GM23248 (cell line): Measurements from ENCODE around the gene NKAIN4. TPM values are rescaled to one million over a fixed set of nuclear protein-coding genes. Genes with fewer than 3 reads are reported as not detected.

Source experiments
- DNase-seq: peaks from one replicate; pipeline ENCODE4 v3.0.0-alpha.2; 2015
- H2AFZ ChIP-seq: fragments of 200-600 bp; sonication (generic); 2 replicates; pipeline ENCODE4 v1.6.1; 2016; ENCODE audit warnings: antibody characterized with exemption
- H3F3A ChIP-seq: fragments of 200-600 bp; sonication (generic); 2 replicates; pipeline ENCODE4 v1.6.1; 2016; ENCODE audit warnings: mild to moderate bottlenecking, antibody characterized with exemption, mixed run types; ENCODE audit not compliant: insufficient read depth
- H3K27ac ChIP-seq: fragments of 200-600 bp; sonication (generic); 2 replicates; pipeline ENCODE4 v1.5.1; 2016; ENCODE audit warnings: mild to moderate bottlenecking
- H3K27me3 ChIP-seq: fragments of 200-600 bp; sonication (generic); replicated peaks from 2 replicates; pipeline ENCODE4 v1.6.1; 2016; ENCODE audit warnings: mild to moderate bottlenecking; ENCODE audit not compliant: insufficient read depth
- H3K36me3 ChIP-seq: fragments of 200-600 bp; sonication (generic); 2 replicates; pipeline ENCODE4 v1.6.1; 2016; ENCODE audit warnings: low read depth, mild to moderate bottlenecking
- H3K4me1 ChIP-seq: fragments of 200-600 bp; sonication (generic); 2 replicates; pipeline ENCODE4 v1.6.1; 2016; ENCODE audit warnings: mild to moderate bottlenecking; ENCODE audit not compliant: insufficient read depth
- H3K4me2 ChIP-seq: fragments of 200-600 bp; sonication (generic); one replicate; pipeline ENCODE4 v1.6.1; 2016; ENCODE audit warnings: mild to moderate bottlenecking; ENCODE audit not compliant: unreplicated experiment
- H3K4me3 ChIP-seq: fragments of 200-600 bp; sonication (generic); 2 replicates; pipeline ENCODE4 v1.5.1; 2016; ENCODE audit warnings: mild to moderate bottlenecking
- H3K79me2 ChIP-seq: fragments of 200-600 bp; sonication (generic); 2 replicates; pipeline ENCODE4 v1.6.1; 2016; ENCODE audit warnings: mild to moderate bottlenecking; ENCODE audit not compliant: insufficient read depth
- H3K9ac ChIP-seq: fragments of 200-600 bp; sonication (generic); 2 replicates; pipeline ENCODE4 v1.6.1; 2016; ENCODE audit warnings: mild to moderate bottlenecking
- H3K9me2 ChIP-seq: fragments of 200-600 bp; sonication (generic); 2 replicates; pipeline ENCODE4 v1.6.1; 2016; ENCODE audit warnings: mixed run types, mild to moderate bottlenecking, moderate library complexity; ENCODE audit not compliant: insufficient read depth
- H3K9me3 ChIP-seq: fragments of 200-600 bp; sonication (generic); one replicate; pipeline ENCODE4 v1.6.1; 2017; ENCODE audit warnings: low read depth
- H4K20me1 ChIP-seq: fragments of 200-600 bp; sonication (generic); 2 replicates; pipeline ENCODE4 v1.6.0; 2016; ENCODE audit not compliant: insufficient read depth
- EZH2 ChIP-seq: fragments of 200-600 bp; sonication (generic); IDR thresholded peaks from 2 replicates; pipeline ENCODE4 v1.6.1; 2018; ENCODE audit warnings: antibody characterized with exemption, mild to moderate bottlenecking; ENCODE audit not compliant: insufficient read depth, poor library complexity, severe bottlenecking
- EZH2phosphoT487 ChIP-seq: fragments of 200-600 bp; sonication (generic); IDR thresholded peaks from 2 replicates; pipeline ENCODE4 v1.6.1; 2018; ENCODE audit warnings: antibody characterized with exemption, moderate library complexity, mild to moderate bottlenecking, low read depth; ENCODE audit not compliant: insufficient read depth
- WGBS, 2 experiments: methylation state at CpG; one replicate each; pipeline ENCODE4 v1.1.6; 2015 to 2017; ENCODE audit warnings: low lambda C conversion rate in 2 of 2, low coverage in 1 of 2; ENCODE audit errors: missing lambda C conversion rate in 2 of 2; 5-methylcytosine and 5-hydroxymethylcytosine counted together
- in situ Hi-C: fragments of 300-500 bp; cut with MboI; formaldehyde crosslinking; loops from 2 replicates; pipeline ENCODE4 v1.15.0; 2020
- polyA plus RNA-seq: library from polyadenylated mRNA; unstranded; fragments of >200 nt; fragmentation: Nextera tagmentation; extraction: Ambion mirVana; gene quantifications from 2 replicates; pipeline ENCODE4 v1.2.1, GENCODE V29; 2016
- total RNA-seq: library from RNA; depleted of rRNA; stranded (reverse); fragments of >200 nt; shearing (Covaris generic); gene quantifications from 2 replicates; pipeline ENCODE4 v1.2.3, GENCODE V29; 2014

Gene NKAIN4
- total and polyA plus RNA-seq, 2 experiments from 2014 or later: not detected

DNA sequence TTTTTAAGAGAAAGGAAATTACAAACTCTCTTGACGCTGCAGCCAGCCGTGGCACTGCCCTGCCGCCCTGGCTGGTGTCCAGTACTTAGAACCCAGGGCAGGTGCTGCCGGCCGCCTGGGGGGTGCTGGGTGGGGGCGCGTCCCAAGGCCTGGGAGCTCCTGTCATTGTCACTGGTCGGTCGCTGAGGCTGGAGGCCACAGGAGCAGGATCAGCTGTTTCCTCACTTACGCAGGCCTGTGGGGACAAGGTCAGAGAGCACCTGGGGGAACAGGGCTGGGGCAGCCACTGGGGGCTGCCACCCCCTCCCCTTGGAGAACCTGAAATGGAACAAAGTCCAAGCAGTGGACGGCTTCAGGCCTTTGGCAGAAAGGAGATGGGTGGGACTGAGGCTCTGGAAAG, 13.0 kb downstream of the NKAIN4 start:
- Histone ChIP-seq H3K9me2 (no peaks in the 10 kb centered on the region), H3K27ac (no peak overlapping the region), H2AFZ (no peak overlapping the region), H3K9me3 (no peaks in the 10 kb centered on the region), H3K4me2 (no peak overlapping the region), H3K4me3 (no peak overlapping the region), H3K4me1 (no peaks in the 10 kb centered on the region), H3F3A (no peaks in the 10 kb centered on the region), H4K20me1 (no peaks in the 10 kb centered on the region), H3K27me3 (no peaks in the 10 kb centered on the region; the same call in 1 of the 2 replicates), H3K36me3 (no peaks in the 10 kb centered on the region), H3K9ac (no peak overlapping the region), H3K79me2 (no peaks in the 10 kb centered on the region)
- DNase-seq: no peak
- WGBS, 2 experiments: 41 to 43% methylated on average over 11 of the region's 11 CpGs
- in situ Hi-C loops: no loop called here
- TF ChIP-seq EZH2 (no peak), EZH2phosphoT487 (no peak)

DNA sequence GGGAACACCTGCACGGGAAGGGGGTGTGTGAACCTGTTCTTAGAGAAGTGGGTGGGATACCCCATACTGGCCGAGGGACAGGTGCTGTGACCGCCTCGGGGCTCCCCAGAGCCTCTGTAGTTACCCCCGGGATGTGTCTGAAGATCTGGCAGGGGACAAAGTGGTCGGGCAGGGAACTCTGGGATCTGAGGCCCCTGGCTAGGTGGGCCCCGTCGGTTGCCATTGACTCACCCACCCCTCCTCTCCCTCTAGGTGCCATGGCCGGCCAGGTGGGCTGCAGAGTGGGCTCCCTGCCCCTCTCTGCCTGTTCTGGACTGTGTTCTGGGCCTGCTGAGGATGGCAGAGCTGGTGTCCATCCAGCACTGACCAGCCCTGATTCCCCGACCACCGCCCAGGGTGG, 14.3 kb downstream of the NKAIN4 start:
- no peak for DNase-seq
- Histone ChIP-seq H3K9me2 (no peaks in the 10 kb centered on the region), H4K20me1 (no peaks in the 10 kb centered on the region), H3K9ac (no peak overlapping the region), H3K27me3 (no peaks in the 10 kb centered on the region), H3F3A (no peaks in the 10 kb centered on the region), H2AFZ (no peak overlapping the region), H3K27ac (no peak overlapping the region), H3K9me3 (no peaks in the 10 kb centered on the region), H3K4me2 (no peak overlapping the region), H3K4me3 (no peak overlapping the region), H3K79me2 (no peaks in the 10 kb centered on the region), H3K4me1 (no peaks in the 10 kb centered on the region), H3K36me3 (no peaks in the 10 kb centered on the region)
- WGBS, 2 experiments: 59 to 63% methylated on average over 10 of the region's 11 CpGs
- TF ChIP-seq EZH2phosphoT487 (no peak), EZH2 (no peak)
- in situ Hi-C loops: no loop called here

DNA sequence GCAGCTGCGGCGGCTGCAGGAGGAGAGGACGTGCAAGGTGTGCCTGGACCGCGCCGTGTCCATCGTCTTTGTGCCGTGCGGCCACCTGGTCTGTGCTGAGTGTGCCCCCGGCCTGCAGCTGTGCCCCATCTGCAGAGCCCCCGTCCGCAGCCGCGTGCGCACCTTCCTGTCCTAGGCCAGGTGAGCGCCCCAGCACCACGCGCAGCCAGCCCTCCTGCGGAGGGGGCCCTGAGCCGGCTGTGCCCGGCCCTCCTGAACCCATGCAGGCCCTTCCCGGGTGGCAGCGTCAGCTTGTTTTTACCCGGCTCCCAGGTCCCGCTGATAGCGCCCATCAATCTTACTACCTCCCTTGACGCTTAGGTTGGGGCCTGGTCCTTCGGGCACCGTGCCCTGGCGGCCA, 14.8 kb downstream of the NKAIN4 start:
- Histone ChIP-seq H3K4me3 (no peak overlapping the region), H3K9me3 (no peaks in the 10 kb centered on the region), H3K9me2 (no peaks in the 10 kb centered on the region), H3K79me2 (no peaks in the 10 kb centered on the region), H3F3A (no peaks in the 10 kb centered on the region), H3K36me3 (no peaks in the 10 kb centered on the region), H2AFZ (no peak overlapping the region), H3K27me3 (no peaks in the 10 kb centered on the region), H3K9ac (no peak overlapping the region), H4K20me1 (no peaks in the 10 kb centered on the region), H3K4me2 (no peak overlapping the region), H3K27ac (no peak overlapping the region), H3K4me1 (no peaks in the 10 kb centered on the region)
- in situ Hi-C loops: no loop called here
- WGBS, 2 experiments: 90 to 91% methylated on average over 18 to 30 of the region's 30 CpGs
- no peak for DNase-seq
- TF ChIP-seq EZH2 (no peak), EZH2phosphoT487 (no peak)

DNA sequence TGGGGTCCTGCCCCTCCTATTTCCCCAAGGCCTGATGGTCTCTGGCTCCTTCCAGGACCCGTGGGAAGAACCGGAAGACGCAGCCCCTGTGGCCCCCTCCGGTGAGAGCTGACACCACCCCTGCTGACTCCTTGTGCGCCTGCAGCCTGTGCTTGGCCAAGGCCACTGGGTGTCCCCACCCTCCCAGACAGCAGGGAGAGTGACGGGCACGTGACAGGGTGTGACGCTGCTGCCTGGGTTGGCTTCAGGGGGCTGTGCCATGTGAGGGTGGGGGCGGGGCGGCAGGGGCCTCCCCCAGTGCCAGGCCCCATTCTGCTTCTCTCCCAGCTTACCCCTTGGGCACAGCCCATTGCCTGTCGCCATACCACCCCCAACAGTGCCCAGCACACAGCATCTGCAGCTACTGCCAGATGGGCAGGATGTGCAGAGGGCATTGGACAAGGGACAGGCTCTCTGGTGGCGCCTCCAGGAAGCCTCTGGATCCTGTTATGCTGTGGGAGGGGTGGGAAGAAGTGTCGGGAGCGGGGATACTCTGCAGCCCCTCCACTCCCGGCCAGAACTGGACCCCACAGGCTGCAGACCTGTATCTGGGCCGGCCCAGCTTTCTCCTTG, 15.6 kb downstream of the NKAIN4 start:
- Histone ChIP-seq H3K4me1 (no peaks in the 10 kb centered on the region), H3K4me3 (no peak overlapping the region), H3K79me2 (no peaks in the 10 kb centered on the region), H3K4me2 (no peak overlapping the region), H4K20me1 (no peaks in the 10 kb centered on the region), H3K27me3 (no peaks in the 10 kb centered on the region), H3F3A (no peaks in the 10 kb centered on the region), H3K9me3 (no peaks in the 10 kb centered on the region), H3K36me3 (no peaks in the 10 kb centered on the region), H3K9me2 (no peaks in the 10 kb centered on the region), H3K27ac (no peak overlapping the region), H2AFZ (no peak overlapping the region), H3K9ac (no peak overlapping the region)
- no peak for DNase-seq
- in situ Hi-C loops: no loop called here
- WGBS, 2 experiments: 11 to 17% methylated on average over 13 to 16 of the region's 16 CpGs
- TF ChIP-seq EZH2 (no peak), EZH2phosphoT487 (no peak)
